Measurements from ENCODE around the gene THBS3.

The THBS3 gene

GRCh38 chr1:155186794-155187455, 20.8 kb downstream of the THBS3 start:
- no peak for DNase-seq

GRCh38 chr1:155186067-155186793, 21.5 kb downstream of the THBS3 start:
- DNase-seq = peak; percentile 54

- no peak for DNase-seq
Measured at GRCh38 chr1:155185783-155186066, 22.0 kb downstream of the THBS3 start.

GRCh38 chr1:155184835-155185782, 22.6 kb downstream of the THBS3 start:
- DNase-seq = peak; percentile 23

GRCh38 chr1:155184351-155184811, 23.3 kb downstream of the THBS3 start:
- DNase-seq = no peak

GRCh38 chr1:155183775-155184221, 23.9 kb downstream of the THBS3 start:
- no peak for DNase-seq

GRCh38 chr1:155182052-155182550, 25.6 kb downstream of the THBS3 start:
- DNase-seq = no peak

- no peak for DNase-seq
Measured at GRCh38 chr1:155181371-155182051, 26.2 kb downstream of the THBS3 start.

GRCh38 chr1:155179112-155180031, 28.3 kb downstream of the THBS3 start:
- DNase-seq = no peak

- DNase-seq = no peak
Measured at GRCh38 chr1:155178441-155179111, 29.1 kb downstream of the THBS3 start.

- DNase-seq = no peak
Measured at GRCh38 chr1:155177918-155178281, 29.8 kb downstream of the THBS3 start.

- DNase-seq = no peak
Measured at GRCh38 chr1:155177192-155177917, 30.3 kb downstream of the THBS3 start.

- DNase-seq = peak; percentile 71
Measured at GRCh38 chr1:155176544-155177071, 31.1 kb downstream of the THBS3 start.

GRCh38 chr1:155175927-155176371, 31.7 kb downstream of the THBS3 start:
- DNase-seq = peak; percentile 40

GRCh38 chr1:155175281-155175926, 32.3 kb downstream of the THBS3 start:
- no peak for DNase-seq

- DNase-seq = peak; percentile 32
Measured at GRCh38 chr1:155174324-155175280, 33.1 kb downstream of the THBS3 start.

- no peak for DNase-seq
Measured at GRCh38 chr1:155173478-155174323, 34.0 kb downstream of the THBS3 start, which contains the start of gene TRIM46. TRIM46 (plus strand) TSS chr1:155173849; CDS start chr1:155173967, 118 bp downstream.
